Common myeloid progenitor, CD34-positive (primary cell): ENCODE data around the gene CAMK1D.
A peak's percentile ranks its signal among the peaks of the same experiment; 100 is the strongest.

Experiments
- CTCF ChIA-PET: fragments of 350-600 bp; sonication (Branson Sonifier 250); formaldehyde crosslinking; loops from one replicate; lab custom pipeline; 2021; ENCODE audit warnings: antibody characterized with exemption; lab: Charles Lee
- POLR2A ChIA-PET: fragments of 350-600 bp; sonication (Branson Sonifier 250); formaldehyde crosslinking; loops from one replicate; lab custom pipeline; 2021; ENCODE audit warnings: antibody characterized with exemption; lab: Charles Lee
- DNase-seq, 3 donors: peaks; one replicate each; pipeline versions ENCODE4 v3.0.0 to v3.0.0-alpha.2; 2013
- H3K27ac ChIP-seq, 2 experiments: 1 replicate in 1 of 2; 2 replicates in 1 of 2; pipeline ENCODE4 v1.7.0; 2013; ENCODE audit warnings: inconsistent platforms in 2 of 2, low read length in 2 of 2, mild to moderate bottlenecking in 2 of 2, low read depth in 1 of 2, moderate library complexity in 1 of 2; ENCODE audit not compliant: severe bottlenecking in 2 of 2, insufficient read depth in 1 of 2, poor library complexity in 1 of 2
- H3K27me3 ChIP-seq, 5 experiments: replicated peaks in 2 of 5; 1 replicate in 3 of 5; 2 replicates in 2 of 5; pipeline versions ENCODE4 v1.6.1 to v1.7.0; 2013; ENCODE audit warnings: low read length in 4 of 5, mild to moderate bottlenecking in 2 of 5, moderate library complexity in 2 of 5, inconsistent platforms in 1 of 5; ENCODE audit not compliant: insufficient read depth in 5 of 5, control insufficient read depth in 4 of 5
- H3K36me3 ChIP-seq, 4 experiments: 1 replicate in 2 of 4; 2 replicates in 2 of 4; pipeline versions ENCODE4 v1.6.1 to v1.7.0; 2013; ENCODE audit warnings: low read length in 3 of 4, control low read depth in 1 of 4, mild to moderate bottlenecking in 1 of 4; ENCODE audit not compliant: control insufficient read depth in 4 of 4, insufficient read depth in 4 of 4
- H3K4me1 ChIP-seq, 4 experiments: 1 replicate in 3 of 4; 2 replicates in 1 of 4; pipeline versions ENCODE4 v1.6.1 to v1.7.1; 2013; ENCODE audit warnings: low read length in 3 of 4, mild to moderate bottlenecking in 3 of 4, control low read depth in 1 of 4, inconsistent platforms in 1 of 4, moderate library complexity in 1 of 4; ENCODE audit not compliant: control insufficient read depth in 4 of 4, insufficient read depth in 4 of 4; ENCODE audit errors: control extremely low read depth in 1 of 4
- H3K4me3 ChIP-seq, 7 experiments: 1 replicate in 4 of 7; 2 replicates in 3 of 7; pipeline versions ENCODE4 v1.5.1 to v1.7.0; 2013; ENCODE audit warnings: mild to moderate bottlenecking in 7 of 7, low read length in 6 of 7, moderate library complexity in 6 of 7, inconsistent platforms in 2 of 7, low read depth in 2 of 7, control low read depth in 1 of 7; ENCODE audit not compliant: insufficient read depth in 4 of 7, control insufficient read depth in 1 of 7; ENCODE audit errors: extremely low read depth in 1 of 7
- H3K9me3 ChIP-seq, 5 experiments: 1 replicate in 4 of 5; 2 replicates in 1 of 5; pipeline versions ENCODE4 v1.6.1 to v1.7.1; 2013; ENCODE audit warnings: low read length in 4 of 5, mild to moderate bottlenecking in 2 of 5, inconsistent platforms in 1 of 5, low read depth in 1 of 5, moderate library complexity in 1 of 5; ENCODE audit not compliant: control insufficient read depth in 4 of 5, insufficient read depth in 2 of 5; ENCODE audit errors: control extremely low read depth in 1 of 5
- WGBS: methylation state at CpG from one replicate; pipeline ENCODE4 v1.1.5; 2013; ENCODE audit not compliant: insufficient coverage; 5-methylcytosine and 5-hydroxymethylcytosine counted together

CAMK1D gene

GRCh38 chr10:12568391-12569009 is 219.2 kb downstream of the CAMK1D start:
- 100% methylated on average over 1 of the region's 7 CpGs for WGBS
- Histone ChIP-seq H3K27ac (no peak overlapping the region), H3K9me3 (no peaks in the 10 kb centered on the region), H3K4me3 (no peak overlapping the region), H3K36me3 (no peaks in the 10 kb centered on the region), H3K27me3 (no peaks in the 10 kb centered on the region), H3K4me1 (peaks cover 0 to 2% (median 2%) of the 10 kb centered on the region in 4 experiments)
- ChIA-PET CTCF (interaction anchor here (1.7 kb wide), 1 partner anchor 10 kb away, joined by 6 read pairs; no protein-coding TSS in a partner anchor), POLR2A (no interaction called here)
- DNase-seq, result peak in 2 of 3 donors; percentile 42 to 49

- no peak for DNase-seq
- Histone ChIP-seq H3K9me3 (peaks cover 0 to 11% (median 3%) of the 10 kb centered on the region in 5 experiments), H3K27me3 (no peaks in the 10 kb centered on the region), H3K27ac (no peak overlapping the region), H3K4me3 (no peak overlapping the region), H3K36me3 (peaks cover 0 to 3% (median 2%) of the 10 kb centered on the region in 4 experiments), H3K4me1 (peaks cover 0 to 2% (median 2%) of the 10 kb centered on the region in 4 experiments)
- WGBS, result 90% methylated on average over 2 of the region's 3 CpGs
- POLR2A ChIA-PET, result no interaction called here
- CTCF ChIA-PET, result interaction anchor here (1.2 kb wide), 1 partner anchor 8 kb away, joined by 3 read pairs; no protein-coding TSS in a partner anchor
Measured at GRCh38 chr10:12572281-12572680, 222.9 kb downstream of the CAMK1D start.

- CTCF ChIA-PET, result interaction anchor here (0.6 kb wide), 1 partner anchor 246 kb away, joined by 3 read pairs; no protein-coding TSS in a partner anchor
- no peak overlapping the region for H3K4me3 ChIP-seq
- H3K4me1 ChIP-seq, result peaks cover 5 to 18% (median 10%) of the 10 kb centered on the region in 4 experiments
- peaks cover 0 to 11% (median 3%) of the 10 kb centered on the region in 5 experiments for H3K9me3 ChIP-seq
- no peak overlapping the region for H3K27ac ChIP-seq
- POLR2A ChIA-PET, result no interaction called here
- no peak for DNase-seq
- WGBS, result 98% methylated on average over 6 of the region's 7 CpGs
- H3K36me3 ChIP-seq, result peaks cover 0 to 5% (median 2%) of the 10 kb centered on the region in 4 experiments
- no peaks in the 10 kb centered on the region for H3K27me3 ChIP-seq
Measured at GRCh38 chr10:12577610-12578009, 228.3 kb downstream of the CAMK1D start.

DNA sequence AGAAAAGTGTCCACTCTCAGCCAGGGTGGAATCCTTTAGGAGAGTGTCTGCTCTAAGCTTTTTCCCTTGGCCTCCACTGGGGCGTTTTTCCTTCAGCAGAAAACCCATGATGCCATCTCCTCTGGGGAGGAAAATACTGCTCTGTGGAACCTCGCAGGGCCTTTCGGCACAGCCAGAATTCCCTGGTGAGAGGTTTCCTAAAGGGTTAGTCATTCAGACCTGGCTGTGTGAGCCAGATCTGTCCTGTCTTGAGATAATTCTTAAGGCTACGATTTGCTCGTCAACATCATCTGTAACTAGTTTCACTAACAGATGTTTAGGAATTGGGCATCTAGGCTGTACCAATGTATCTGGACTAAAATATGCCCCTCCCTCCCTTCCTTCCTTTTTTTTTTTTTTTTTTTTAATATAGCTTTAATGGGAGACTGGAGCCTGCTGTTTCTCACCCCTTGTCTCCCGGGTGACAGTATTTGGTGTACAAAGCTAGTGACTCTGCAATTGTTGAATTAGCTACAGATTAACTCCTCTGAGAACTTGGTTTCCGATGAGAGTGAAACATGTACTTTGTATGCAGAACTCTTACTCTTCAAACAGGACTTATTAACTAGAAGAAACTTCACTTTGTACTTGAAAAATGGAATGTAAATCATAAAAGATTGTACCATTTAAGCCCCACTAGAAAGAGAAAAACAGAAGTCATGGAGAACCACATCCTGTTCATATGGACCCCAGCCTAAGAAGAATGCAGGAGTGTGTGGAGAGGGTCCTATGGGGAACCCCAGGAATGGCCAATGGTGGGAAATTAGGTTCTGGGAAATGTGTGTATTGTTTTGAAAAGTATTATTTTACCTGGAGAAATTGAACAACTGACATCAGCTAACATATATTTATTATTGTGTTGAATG is 230.9 kb downstream of the CAMK1D start:
- H3K4me1 ChIP-seq, result peaks cover 5 to 18% (median 10%) of the 10 kb centered on the region in 4 experiments
- peaks cover 0 to 5% (median under 1%) of the 10 kb centered on the region in 4 experiments for H3K36me3 ChIP-seq
- no CpG with 5 or more reads among the region's 7 CpGs for WGBS
- ChIA-PET CTCF (interaction anchor here (1.2 to 1.8 kb wide), 3 partner anchors 16 to 76 kb away, joined by 3 to 4 read pairs (median 3); no protein-coding TSS in a partner anchor), POLR2A (interaction anchor here (0.6 kb wide), 1 partner anchor 120 kb away, joined by 3 read pairs; no protein-coding TSS in a partner anchor)
- peak; percentile 57 to 91 (median 87) for DNase-seq
- H3K4me3 ChIP-seq, result peak overlapping the region in 3 of 7 experiments; percentile 27 to 43 (median 33)
- H3K27ac ChIP-seq, result peak overlapping the region; percentile 44 to 76
- H3K9me3 ChIP-seq, result peaks cover 0 to 11% (median 3%) of the 10 kb centered on the region in 5 experiments
- H3K27me3 ChIP-seq, result no peaks in the 10 kb centered on the region

- Histone ChIP-seq H3K27ac (no peak overlapping the region), H3K9me3 (peaks cover 0 to 5% (median 0%) of the 10 kb centered on the region in 5 experiments), H3K27me3 (no peaks in the 10 kb centered on the region), H3K4me3 (no peak overlapping the region), H3K4me1 (peaks cover 13 to 47% (median 33%) of the 10 kb centered on the region in 4 experiments), H3K36me3 (no peaks in the 10 kb centered on the region)
- no peak for DNase-seq
- POLR2A ChIA-PET, result interaction anchor here (0.5 to 0.6 kb wide), 2 partner anchors 39 to 445 kb away, joined by 3 read pairs; no protein-coding TSS in a partner anchor
- WGBS, result 95% methylated on average over 4 of the region's 5 CpGs
- CTCF ChIA-PET, result interaction anchor here (0.8 to 1.0 kb wide), 2 partner anchors 12 to 117 kb away, joined by 3 read pairs; no protein-coding TSS in a partner anchor
Measured at GRCh38 chr10:12583891-12584595, 234.7 kb downstream of the CAMK1D start.

- CTCF ChIA-PET, result no interaction called here
- no peaks in the 10 kb centered on the region for H3K27me3 ChIP-seq
- WGBS, result 93% methylated on average over 3 of the region's 4 CpGs
- POLR2A ChIA-PET, result no interaction called here
- peaks cover 0 to 5% (median 0%) of the 10 kb centered on the region in 5 experiments for H3K9me3 ChIP-seq
- H3K4me3 ChIP-seq, result no peak overlapping the region
- peaks cover 0 to 2% (median 0%) of the 10 kb centered on the region in 4 experiments for H3K36me3 ChIP-seq
- H3K4me1 ChIP-seq, result peaks cover 9 to 39% (median 29%) of the 10 kb centered on the region in 4 experiments
- DNase-seq, result peak in 2 of 3 donors; percentile 40 to 61
- no peak overlapping the region for H3K27ac ChIP-seq
Measured at GRCh38 chr10:12586741-12587140, 237.4 kb downstream of the CAMK1D start.
